ENCODE measurements around the gene SAMD5.

The SAMD5 gene

DNA sequence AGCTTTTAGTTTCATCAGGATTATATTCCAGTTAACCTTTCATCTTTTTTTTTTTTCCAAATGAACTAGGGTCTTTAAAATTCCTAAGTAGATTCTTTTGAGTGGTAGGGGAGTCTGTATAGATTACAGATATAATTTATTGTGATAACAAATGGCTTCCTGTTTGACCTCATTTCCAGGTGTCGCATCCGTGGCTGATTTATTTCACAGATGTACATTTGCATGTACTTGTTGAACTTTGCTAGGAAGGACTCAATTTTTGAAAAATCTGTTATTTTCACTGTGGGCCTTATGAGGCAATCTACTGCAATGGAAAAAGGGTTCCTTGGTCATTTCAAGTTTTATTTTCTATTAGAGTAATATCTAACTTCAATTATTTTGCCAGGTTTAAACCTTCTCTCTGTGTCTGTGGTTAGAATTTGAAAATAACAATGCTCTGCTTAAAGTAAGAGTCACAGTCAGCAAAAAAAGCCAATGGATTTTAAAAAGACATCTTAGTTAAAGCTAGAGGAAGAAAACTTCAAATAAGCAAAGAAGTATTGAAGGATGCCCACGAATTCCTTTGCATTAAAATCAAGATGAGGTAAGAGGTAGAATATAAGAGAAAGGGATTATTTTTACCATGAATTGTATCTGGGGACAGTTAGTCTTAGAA lies 57.9 kb downstream of the SAMD5 start:
- no peak for DNase-seq (ENCODE audit: low read depth in 1 of 2, low spot score in 1 of 2)

DNA sequence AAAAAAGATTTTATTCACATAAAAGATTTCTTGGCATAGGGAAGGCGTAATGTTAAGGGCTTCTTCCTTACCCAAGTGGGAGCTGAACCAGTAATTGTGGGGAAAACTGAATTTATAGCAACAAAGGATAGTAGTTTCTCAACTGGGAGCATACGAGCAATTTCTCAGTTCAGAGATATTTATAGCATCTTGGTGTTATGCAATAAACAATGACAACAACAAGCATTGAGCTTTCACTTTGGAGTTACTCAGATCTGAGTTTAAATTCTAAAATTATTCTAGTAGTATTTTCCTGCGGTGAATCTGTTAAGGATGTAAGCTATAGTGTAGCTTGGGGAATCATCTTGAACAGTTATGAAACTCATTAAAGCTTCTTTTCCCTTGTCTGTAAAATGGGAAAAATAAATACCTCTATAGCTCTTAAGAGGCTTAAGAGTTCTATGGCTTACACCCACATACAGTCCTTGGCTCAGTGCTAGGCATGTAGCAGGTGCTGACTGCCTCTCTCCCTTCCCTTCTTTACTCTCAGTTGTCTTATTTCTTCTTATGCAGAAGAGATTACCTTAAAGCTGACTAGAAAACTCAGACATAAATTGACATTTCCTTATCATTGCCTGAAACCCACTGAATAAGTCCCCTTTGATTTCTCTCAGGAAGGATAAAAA lies 58.8 kb downstream of the SAMD5 start:
- DNase-seq (ENCODE audit: low read depth in 1 of 2, low spot score in 1 of 2): no peak

DNA sequence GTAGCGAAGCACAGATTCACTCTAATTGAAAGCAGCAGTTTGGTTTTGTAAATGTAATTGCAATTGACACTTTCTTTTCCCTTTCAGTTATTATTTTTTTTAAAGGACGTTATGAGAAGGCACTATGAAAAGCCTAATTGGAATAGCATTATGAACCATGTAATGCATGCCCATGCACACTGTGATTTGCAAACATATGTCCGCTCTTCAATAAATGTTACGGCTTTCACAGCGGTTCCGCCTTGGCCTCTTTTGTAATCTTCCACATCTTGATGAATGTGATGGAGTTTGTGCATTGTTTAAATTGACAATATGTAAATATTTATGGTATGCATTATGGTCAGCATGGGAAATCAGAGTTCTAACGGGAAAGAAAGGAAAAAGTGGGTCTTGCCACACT lies 61.3 kb downstream of the SAMD5 start:
- DNase-seq (ENCODE audit: low read depth in 1 of 2, low spot score in 1 of 2): no peak

DNA sequence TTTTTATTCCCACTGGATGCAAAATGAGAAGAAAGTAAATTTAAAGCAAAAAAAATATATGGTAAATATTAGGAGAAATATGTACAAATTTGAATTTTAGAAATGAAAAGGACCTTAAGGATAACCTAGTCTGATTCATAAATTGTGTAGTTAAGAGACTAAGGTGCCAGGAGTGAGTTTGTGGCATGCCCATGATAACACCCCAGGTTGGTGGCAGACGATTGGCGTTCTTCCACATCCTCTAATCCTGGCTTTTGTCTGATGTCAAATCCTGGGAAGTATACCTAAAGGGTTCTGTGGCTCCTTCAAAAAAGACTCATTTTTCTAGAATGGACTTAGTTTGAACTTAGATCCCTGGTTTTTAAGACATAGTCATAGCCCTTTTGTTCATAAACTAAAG lies 62.2 kb downstream of the SAMD5 start:
- no peak for DNase-seq (ENCODE audit: low read depth in 1 of 2, low spot score in 1 of 2)

DNA sequence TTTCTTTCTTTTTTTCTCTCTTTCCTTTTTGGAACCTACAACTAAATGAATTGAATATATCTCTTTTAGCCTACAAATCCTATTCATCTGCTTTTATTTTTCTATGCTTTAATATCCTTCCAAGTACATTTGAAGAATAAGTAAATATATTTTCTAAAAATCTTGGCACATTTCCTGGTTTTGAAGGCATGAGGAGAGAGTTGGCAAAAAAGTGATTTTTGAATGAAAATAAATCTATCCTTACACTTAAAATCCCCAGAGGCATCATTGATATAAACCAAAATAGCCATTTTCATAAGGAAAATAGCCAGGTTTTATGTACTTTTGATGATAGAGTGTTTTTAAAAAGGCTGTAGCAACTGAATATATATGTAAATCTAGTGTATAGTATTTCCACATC lies 69.0 kb downstream of the SAMD5 start:
- DNase-seq (ENCODE audit: low read depth in 1 of 2, low spot score in 1 of 2): no peak

DNA sequence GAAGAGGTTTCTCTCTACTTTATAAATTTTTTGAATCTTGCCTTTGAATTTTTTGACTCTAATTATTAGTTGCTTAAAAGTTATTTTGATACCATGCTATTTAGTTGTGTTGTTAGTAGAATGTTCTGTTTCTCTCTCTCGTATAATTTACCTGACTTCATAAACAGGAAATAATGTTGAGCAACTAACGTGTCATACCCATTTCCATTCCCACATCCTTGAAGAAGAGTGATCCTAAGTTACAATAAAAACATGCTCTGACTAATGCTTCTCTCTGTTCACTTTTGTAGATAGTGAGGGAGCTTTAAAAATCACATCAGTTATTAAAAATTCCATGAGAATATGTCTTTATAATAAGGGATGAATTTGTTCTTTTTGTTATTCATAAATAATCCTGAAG lies 69.7 kb downstream of the SAMD5 start:
- DNase-seq (ENCODE audit: low read depth in 1 of 2, low spot score in 1 of 2): no peak

DNA sequence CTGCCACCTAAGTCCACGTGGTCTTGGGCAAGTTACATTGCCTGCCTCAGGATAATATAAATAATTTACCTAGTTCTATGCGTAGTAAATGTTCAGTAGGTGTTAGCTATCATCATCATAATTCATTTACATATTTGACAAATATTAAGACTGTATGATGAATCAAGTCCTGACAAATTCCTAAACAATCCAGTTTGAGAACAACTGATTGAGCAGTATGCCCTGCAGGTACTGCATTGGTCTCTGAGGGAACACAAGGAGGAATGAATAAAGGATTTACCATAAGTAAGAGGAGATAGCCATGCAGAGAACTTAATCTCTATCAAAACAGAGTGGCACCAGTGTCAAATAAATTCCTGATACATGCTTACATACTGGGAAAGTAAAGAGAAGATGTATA lies 70.4 kb downstream of the SAMD5 start:
- no peak for DNase-seq (ENCODE audit: low read depth in 1 of 2, low spot score in 1 of 2)

DNA sequence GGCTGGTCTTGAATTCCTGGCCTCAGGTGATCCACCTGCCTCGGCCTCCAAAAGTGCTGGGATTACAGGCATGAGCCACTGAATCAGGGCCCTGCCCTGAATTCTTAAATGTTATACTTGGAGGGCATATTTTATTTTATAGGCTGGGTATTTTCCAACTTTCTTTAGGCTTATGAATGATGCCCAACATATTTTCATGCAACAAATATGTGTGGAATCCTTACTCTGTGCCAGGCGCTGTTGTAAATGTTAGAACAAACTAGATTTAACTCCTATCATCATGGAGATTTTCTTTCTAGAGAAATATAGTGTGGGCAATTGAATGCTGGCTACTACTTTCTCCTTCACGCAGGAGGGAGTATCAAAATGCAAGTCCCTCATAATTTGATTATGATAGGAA lies 71.2 kb downstream of the SAMD5 start:
- no peak for DNase-seq (ENCODE audit: low read depth in 1 of 2, low spot score in 1 of 2)

DNA sequence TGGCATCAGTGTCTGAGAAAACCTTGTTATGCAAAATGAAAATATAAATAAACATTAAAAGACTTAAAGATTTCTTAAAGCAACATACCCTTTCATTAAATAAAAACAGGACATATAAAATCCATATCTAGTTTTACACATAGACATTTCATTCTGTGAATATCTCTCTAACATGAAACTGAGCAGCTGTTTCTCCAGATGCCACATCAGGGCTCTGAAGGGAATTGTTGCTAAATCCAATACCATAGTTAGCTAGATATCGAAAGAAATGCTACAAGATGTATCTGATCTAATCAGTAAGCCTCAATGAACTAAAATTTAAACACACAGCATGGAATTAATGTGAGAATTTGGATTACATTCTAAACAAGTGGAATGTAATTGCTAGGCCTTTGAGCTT lies 74.5 kb downstream of the SAMD5 start:
- DNase-seq (ENCODE audit: low read depth in 1 of 2, low spot score in 1 of 2): no peak

DNA sequence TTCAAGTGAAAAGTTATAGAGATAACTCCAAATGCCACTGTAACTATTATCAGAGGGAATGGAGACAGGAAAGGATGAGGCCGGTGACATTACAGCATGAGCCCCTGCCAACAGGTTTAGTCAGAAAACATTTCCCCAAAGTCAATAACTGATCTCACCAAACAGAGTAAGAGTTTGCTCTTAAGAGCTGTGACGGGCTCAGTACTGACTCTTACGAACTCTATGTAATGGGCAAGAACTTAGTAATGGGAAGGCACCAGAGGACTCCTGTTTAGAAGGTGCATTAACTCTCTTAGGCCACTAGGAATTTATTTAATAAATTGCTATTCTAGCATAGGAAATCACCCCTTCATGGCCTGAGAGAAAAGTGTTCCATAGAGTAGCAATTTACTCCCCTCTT lies 76.8 kb downstream of the SAMD5 start:
- DNase-seq (ENCODE audit: low read depth in 1 of 2, low spot score in 1 of 2): no peak

DNA sequence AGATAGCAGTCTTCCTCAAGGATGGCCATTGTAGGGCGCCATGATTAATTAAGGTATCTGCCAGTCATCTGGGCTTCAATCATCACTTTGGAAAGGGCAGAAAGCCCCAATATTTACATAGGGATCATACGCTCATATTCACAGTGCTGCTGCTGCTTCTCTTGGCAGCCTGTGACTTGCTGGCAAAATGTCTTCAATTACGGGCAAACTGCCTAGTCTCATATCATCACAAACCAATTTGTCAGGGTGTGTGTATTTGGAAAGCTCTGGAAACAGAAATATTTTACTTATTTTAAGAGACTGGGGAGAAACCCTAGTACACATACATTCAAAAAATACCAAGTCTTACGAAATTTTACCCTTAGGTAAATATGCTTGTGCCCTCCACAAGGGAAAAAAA lies 77.6 kb downstream of the SAMD5 start:
- DNase-seq (ENCODE audit: low read depth in 1 of 2, low spot score in 1 of 2): no peak

DNA sequence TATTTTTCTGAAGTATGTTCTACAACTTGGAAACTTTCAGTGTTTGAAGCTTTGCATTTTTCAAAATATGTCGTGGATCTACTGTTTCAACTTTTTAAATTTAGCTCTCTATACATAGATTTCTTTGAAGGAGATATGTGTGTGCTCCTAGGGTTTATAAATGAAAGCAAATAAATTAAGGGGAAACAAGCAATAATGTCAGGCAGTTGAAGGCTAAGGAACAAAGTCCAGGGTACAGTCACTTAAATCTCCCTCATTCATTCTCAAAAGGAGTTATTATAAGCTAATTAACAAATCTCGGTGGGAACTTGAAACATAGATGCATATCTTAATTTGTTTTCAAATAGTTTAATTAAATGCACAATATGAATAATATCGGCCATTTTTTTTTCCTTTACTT lies 79.4 kb downstream of the SAMD5 start:
- no peak for DNase-seq (ENCODE audit: low read depth in 1 of 2, low spot score in 1 of 2)

DNA sequence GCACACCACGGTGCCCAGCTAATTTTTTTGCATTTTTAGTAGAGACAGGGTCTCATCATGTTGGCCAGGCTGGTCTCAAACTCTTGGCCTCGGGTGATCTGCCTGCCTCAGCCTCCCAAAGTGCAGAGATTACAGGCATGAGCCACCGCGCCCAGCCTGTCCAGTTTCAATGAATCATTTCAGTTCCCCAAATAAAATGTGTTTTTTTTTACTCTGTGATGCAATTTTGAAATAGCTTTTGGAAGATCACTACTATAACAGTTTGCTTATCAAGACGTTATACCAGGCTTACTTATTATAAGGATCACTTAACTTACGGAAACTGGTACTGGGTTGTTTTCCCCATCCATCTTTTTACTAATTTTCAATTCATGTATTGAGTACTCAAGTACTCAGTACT lies 80.0 kb downstream of the SAMD5 start:
- no peak for DNase-seq (ENCODE audit: low read depth in 1 of 2, low spot score in 1 of 2)

DNA sequence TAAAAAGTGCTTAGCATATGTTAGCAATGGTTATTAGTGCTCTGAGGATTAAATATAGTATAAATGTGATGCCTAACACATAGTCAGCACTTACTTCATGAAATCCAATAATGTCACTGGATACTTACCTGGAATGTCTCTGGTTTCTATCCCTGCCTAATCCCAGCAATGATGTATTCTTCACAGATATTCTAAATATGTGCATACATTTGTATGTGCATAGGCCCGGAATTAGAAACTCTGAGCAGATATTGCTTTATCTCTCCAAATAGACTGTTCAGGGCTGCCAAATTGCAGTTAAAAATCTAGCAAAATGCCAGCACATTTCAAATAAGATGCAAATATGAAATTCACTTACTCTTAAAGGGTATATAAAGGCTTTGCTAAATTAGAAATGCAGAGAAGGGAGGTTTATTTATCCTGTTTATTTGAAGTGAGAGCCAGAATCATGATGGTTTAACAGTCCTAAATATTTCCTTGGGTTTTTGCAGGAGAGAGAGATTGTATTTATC lies 81.3 kb downstream of the SAMD5 start:
- DNase-seq (ENCODE audit: low read depth in 1 of 2, low spot score in 1 of 2): no peak

DNA sequence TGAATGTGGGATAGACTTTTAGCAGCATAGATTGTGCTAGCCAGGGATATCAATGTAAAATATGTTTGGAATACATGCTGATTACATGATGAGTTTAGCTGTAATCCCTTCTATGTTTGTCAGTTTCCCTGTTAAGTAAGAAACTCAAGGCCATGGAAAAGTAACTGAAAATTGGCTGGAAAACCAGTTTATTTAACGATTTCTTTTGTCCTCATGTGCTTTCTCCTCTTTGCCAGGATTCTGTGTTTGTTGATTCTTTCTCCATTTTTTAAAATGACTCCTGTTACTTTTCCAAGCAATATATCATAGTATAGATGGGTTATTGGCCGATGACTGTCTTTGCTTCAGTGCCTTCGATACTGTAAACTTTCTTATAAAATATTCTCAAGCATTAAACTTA lies 87.5 kb downstream of the SAMD5 start:
- no peak for DNase-seq (ENCODE audit: low read depth in 1 of 2, low spot score in 1 of 2)

DNA sequence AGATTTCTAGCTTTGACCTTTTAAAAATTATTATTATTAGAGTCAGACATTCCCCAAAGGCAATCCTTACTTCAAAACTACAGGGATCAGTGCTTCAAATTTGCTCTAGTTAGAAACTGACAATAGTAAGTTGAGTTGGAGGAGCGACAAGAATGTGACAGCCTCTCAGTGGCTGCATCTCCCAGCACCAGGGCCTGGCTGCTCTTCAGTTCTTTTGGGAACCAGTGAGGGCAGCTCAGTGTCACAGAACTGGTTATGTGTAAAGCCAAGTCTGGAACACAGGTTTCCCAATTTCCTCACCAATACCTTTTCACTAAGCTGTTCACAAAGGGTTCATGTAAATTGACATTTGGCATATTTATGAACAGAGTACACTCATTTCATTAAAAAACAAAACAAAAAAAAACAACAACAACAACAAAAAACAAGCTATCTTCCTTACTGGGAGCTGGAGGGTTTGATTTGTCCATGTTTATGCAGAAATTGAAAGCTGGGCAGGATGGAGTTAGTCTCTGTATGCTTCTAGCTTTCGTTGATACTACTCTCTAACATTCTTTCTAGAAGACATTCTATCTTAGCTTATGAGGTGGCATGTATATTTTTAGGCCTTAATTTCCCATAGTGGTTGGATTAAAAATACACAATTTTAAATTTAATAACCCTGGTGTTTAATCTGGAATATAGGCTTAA lies 95.0 kb downstream of the SAMD5 start:
- DNase-seq (ENCODE audit: low read depth in 1 of 2, low spot score in 1 of 2): no peak

DNA sequence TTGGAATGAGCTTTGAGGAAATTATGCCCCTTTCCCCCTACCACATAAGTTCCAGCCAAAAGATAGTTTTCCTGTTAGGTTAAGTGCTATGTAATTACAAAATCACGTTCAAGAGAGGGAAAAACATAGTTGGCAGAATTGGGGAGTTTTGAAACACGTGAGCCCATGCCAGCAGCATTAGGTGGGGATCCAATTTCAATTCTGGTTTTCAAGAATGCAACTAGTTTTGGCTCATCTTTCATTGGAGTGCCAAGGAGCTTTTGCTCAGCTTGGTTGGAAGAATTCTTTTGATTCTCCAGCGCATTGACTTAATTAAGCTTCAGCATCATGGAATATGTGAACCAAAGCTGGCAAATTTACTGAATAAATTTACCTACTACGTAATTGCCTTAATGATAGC lies 95.9 kb downstream of the SAMD5 start:
- no peak for DNase-seq (ENCODE audit: low read depth in 1 of 2, low spot score in 1 of 2)

DNA sequence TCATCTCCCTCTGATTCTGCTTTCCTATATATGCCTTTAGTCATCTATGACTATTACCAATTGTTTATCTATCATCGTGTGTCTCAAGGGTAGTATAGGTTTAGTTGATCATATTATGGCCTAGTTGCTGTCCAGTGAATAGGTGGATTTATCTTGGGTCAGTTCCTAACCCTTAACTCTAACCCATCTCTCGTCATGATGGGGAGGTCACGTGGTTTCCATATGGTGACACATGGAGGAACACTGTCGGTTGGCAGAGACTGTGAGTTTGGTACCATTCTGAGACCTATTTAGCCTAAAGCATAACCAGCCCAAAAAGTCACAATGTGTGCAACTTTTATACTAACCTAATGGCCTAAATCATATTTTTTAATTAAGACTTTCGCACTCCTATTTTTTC lies 103.5 kb downstream of the SAMD5 start:
- DNase-seq (ENCODE audit: low read depth in 1 of 2, low spot score in 1 of 2): no peak

DNA sequence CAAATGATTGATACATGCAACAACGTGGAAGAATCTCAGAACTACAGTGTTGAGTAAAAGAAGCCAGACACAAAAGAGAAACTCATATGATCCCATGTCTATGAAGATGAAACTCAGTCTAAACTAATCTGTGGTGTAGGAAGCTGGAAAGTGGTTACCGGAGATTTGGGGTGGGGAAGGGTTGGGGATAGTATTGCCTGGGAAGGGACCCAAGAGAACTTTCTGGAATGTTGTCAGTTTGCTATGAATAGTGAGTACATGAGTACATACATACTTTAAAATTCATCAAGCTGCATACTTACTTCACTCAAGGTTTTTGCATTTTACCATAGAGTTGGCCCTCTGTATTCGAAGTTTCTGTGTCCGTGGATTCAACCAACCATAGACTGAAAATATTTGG lies 106.0 kb downstream of the SAMD5 start:
- DNase-seq (ENCODE audit: low read depth in 1 of 2, low spot score in 1 of 2): no peak

DNA sequence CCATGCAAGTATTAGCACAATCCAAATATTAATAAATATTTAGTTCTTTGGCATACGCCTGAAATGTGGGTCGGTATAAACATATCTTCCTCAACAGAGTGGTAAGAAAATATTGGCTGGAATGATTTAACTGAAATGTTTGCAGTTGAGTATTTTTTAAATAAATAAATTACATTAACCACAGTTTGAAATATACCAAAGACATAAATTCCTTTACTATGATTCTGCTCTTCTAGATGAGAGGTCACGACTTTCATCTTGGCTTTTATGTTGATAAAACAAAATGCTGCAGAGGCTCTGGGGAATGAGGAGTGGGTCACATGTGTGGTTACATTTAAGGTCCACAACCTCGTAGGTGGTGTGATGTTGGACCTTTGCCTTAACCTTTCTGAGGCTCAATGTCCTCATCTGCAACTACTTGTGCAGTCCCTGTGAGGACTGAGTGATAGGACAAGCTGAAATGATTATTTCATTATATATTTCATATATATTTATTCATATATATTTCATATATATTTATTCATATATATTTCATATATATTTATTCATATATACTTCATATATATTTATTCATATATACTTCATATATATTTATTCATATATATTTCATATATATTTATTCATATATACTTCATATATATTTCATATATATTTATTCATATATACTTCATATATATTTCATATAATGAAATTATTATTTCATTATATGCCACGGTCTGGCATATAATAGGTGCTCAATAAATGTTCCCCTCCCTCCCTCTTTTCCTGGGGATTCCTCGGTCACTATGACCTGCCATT lies 107.4 kb downstream of the SAMD5 start:
- no peak for DNase-seq (ENCODE audit: low read depth in 1 of 2, low spot score in 1 of 2)

DNA sequence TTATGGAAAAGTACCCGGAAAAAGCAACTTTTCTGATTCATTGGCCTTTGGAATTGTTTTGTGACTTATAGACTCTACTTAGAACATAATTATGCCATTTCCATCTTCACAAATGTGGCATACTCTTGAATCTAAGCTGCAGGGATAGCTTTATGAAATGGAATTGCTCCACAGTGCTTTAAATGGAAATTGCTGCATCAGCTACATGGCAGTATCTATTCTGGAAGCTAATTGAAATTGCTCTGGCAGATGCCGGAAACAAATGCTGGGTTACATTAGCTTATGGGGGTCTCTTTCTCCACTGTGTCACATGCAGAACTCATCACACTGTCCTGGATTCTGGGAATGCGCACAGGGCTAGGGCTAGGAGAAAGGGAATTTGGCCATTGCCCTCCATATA lies 108.9 kb downstream of the SAMD5 start:
- no peak for DNase-seq (ENCODE audit: low read depth in 1 of 2, low spot score in 1 of 2)

DNA sequence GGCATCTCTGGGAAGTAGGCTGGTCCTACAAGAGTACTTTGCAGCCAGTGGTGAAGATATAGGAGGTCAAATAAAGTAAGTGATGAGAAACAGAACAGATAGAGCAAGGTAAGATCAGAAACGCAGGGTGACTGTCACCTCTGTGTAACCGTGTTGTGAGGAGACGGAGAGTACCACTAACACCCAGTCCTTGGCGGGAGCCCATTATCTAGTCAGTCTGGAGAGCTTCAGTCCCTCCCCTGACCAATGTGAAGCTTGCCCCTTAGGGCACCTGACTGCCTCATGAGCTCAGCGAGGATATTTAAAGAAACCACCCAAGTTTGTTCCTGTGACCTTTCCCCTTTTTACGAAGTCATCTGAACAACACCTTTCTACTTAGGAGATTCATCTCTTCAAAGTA lies 110.0 kb downstream of the SAMD5 start:
- DNase-seq (ENCODE audit: low read depth in 1 of 2, low spot score in 1 of 2): no peak
